Ammon's horn (tissue), 1 donor: Measurements from ENCODE around the gene BRSK1.
"Not testable (repeated sequence)": the region's sequence is repeated elsewhere in the genome, so short reads cannot be mapped to it uniquely, and the experiment has no call there.

Source experiments
- DNase-seq: peaks from one replicate; pipeline ENCODE4 v3.0.0-alpha.2; 2016; ENCODE audit warnings: low spot score

The BRSK1 gene

GRCh38 chr19:55329791-55330190 lies 46.0 kb downstream of the BRSK1 start:
- DNase-seq = not testable (repeated sequence)

GRCh38 chr19:55333870-55334269 lies 50.1 kb downstream of the BRSK1 start:
- DNase-seq = no peak

- no peak for DNase-seq
Measured at GRCh38 chr19:55336101-55336500, 52.3 kb downstream of the BRSK1 start.

- DNase-seq = peak; percentile 100
Measured at GRCh38 chr19:55339105-55339888, 55.5 kb downstream of the BRSK1 start, which contains the start of gene KMT5C. Gene KMT5C (plus strand): TSS chr19:55339876. CDS start chr19:55341937, 2,061 bp downstream.

- no peak for DNase-seq
Measured at GRCh38 chr19:55339889-55340783, 56.3 kb downstream of the BRSK1 start.

GRCh38 chr19:55340784-55341147 lies 57.0 kb downstream of the BRSK1 start:
- no peak for DNase-seq

- DNase-seq = peak; percentile 63
Measured at GRCh38 chr19:55341171-55341588, 57.4 kb downstream of the BRSK1 start.

- no peak for DNase-seq
Measured at GRCh38 chr19:55341595-55342531, 58.1 kb downstream of the BRSK1 start.

- DNase-seq = peak; percentile 79
Measured at GRCh38 chr19:55344444-55344843, 60.6 kb downstream of the BRSK1 start.

- no peak for DNase-seq
Measured at GRCh38 chr19:55345101-55345817, 61.5 kb downstream of the BRSK1 start.

- no peak for DNase-seq
Measured at GRCh38 chr19:55345818-55346724, 62.3 kb downstream of the BRSK1 start.

- no peak for DNase-seq
Measured at GRCh38 chr19:55346725-55347441, 63.1 kb downstream of the BRSK1 start.

- DNase-seq = no peak
Measured at GRCh38 chr19:55347442-55348009, 63.7 kb downstream of the BRSK1 start.

- DNase-seq = no peak
Measured at GRCh38 chr19:55348317-55349034, 64.7 kb downstream of the BRSK1 start.

GRCh38 chr19:55350620-55351315 lies 67.0 kb downstream of the BRSK1 start:
- DNase-seq = no peak

- no peak for DNase-seq
Measured at GRCh38 chr19:55352040-55352439, 68.2 kb downstream of the BRSK1 start.

GRCh38 chr19:55352549-55353145 lies 68.8 kb downstream of the BRSK1 start:
- DNase-seq = no peak
